ENCODE results near the gene SSR1. TPM values are rescaled to one million over a fixed set of nuclear protein-coding genes. Genes with fewer than 3 reads are reported as not detected.

The SSR1 gene
- total and polyA plus RNA-seq, 9 of the 15 experiments (the other 6 are each of a cell fraction or from before 2014, with no cell fraction given) = 87.7 to 220 (median 144) TPM

GRCh38 chr6:7343546-7344475 is 30.8 kb upstream of the SSR1 start (continued):
- TF ChIP-seq, protein P1, sequence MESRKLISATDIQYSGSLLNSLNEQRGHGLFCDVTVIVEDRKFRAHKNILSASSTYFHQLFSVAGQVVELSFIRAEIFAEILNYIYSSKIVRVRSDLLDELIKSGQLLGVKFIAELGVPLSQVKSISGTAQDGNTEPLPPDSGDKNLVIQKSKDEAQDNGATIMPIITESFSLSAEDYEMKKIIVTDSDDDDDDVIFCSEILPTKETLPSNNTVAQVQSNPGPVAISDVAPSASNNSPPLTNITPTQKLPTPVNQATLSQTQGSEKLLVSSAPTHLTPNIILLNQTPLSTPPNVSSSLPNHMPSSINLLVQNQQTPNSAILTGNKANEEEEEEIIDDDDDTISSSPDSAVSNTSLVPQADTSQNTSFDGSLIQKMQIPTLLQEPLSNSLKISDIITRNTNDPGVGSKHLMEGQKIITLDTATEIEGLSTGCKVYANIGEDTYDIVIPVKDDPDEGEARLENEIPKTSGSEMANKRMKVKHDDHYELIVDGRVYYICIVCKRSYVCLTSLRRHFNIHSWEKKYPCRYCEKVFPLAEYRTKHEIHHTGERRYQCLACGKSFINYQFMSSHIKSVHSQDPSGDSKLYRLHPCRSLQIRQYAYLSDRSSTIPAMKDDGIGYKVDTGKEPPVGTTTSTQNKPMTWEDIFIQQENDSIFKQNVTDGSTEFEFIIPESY (CRISPR knock-in tag; IDR thresholded peaks at IDR 0.05) = peak; percentile 49; the same call in 1 of the 2 replicates
- TF ChIP-seq POLR2A (conservative IDR thresholded peaks at IDR 0.05) = 0 out of 2 replicates have a peak, but pooled peaks have one; percentile 30
- no peak for TF ChIP-seq FOXK2 (conservative IDR thresholded peaks at IDR 0.05 in 1 of 2, IDR thresholded peaks at IDR 0.05 in 1 of 2; ENCODE audit: low read depth in 2 of 2)
- 0 out of 4 replicates have a peak, but pooled peaks of 1 of the 2 experiments have one; percentile 35 for TF ChIP-seq SIN3A (IDR thresholded peaks at IDR 0.05; ENCODE audit: borderline replicate concordance in 2 of 2, control insufficient read depth in 1 of 2, low read depth in 2 of 2, low read length in 2 of 2)
- no peak for TF ChIP-seq TCF3 (CRISPR knock-in tag; IDR thresholded peaks at IDR 0.05)
- TF ChIP-seq, protein P2, sequence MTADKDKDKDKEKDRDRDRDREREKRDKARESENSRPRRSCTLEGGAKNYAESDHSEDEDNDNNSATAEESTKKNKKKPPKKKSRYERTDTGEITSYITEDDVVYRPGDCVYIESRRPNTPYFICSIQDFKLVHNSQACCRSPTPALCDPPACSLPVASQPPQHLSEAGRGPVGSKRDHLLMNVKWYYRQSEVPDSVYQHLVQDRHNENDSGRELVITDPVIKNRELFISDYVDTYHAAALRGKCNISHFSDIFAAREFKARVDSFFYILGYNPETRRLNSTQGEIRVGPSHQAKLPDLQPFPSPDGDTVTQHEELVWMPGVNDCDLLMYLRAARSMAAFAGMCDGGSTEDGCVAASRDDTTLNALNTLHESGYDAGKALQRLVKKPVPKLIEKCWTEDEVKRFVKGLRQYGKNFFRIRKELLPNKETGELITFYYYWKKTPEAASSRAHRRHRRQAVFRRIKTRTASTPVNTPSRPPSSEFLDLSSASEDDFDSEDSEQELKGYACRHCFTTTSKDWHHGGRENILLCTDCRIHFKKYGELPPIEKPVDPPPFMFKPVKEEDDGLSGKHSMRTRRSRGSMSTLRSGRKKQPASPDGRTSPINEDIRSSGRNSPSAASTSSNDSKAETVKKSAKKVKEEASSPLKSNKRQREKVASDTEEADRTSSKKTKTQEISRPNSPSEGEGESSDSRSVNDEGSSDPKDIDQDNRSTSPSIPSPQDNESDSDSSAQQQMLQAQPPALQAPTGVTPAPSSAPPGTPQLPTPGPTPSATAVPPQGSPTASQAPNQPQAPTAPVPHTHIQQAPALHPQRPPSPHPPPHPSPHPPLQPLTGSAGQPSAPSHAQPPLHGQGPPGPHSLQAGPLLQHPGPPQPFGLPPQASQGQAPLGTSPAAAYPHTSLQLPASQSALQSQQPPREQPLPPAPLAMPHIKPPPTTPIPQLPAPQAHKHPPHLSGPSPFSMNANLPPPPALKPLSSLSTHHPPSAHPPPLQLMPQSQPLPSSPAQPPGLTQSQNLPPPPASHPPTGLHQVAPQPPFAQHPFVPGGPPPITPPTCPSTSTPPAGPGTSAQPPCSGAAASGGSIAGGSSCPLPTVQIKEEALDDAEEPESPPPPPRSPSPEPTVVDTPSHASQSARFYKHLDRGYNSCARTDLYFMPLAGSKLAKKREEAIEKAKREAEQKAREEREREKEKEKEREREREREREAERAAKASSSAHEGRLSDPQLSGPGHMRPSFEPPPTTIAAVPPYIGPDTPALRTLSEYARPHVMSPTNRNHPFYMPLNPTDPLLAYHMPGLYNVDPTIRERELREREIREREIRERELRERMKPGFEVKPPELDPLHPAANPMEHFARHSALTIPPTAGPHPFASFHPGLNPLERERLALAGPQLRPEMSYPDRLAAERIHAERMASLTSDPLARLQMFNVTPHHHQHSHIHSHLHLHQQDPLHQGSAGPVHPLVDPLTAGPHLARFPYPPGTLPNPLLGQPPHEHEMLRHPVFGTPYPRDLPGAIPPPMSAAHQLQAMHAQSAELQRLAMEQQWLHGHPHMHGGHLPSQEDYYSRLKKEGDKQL (CRISPR knock-in tag; IDR thresholded peaks at IDR 0.05; ENCODE audit: borderline replicate concordance) = no peak
